GM21423 (cell line): ENCODE results near the gene PIGV.

Experiments
- ATAC-seq: cut with Tn5 transposase; IDR thresholded peaks from one replicate; pipeline ENCODE4 v1.9.1; 2021; ENCODE audit warnings: mild to moderate bottlenecking, moderate library complexity; ENCODE audit not compliant: unreplicated experiment

Gene PIGV

DNA sequence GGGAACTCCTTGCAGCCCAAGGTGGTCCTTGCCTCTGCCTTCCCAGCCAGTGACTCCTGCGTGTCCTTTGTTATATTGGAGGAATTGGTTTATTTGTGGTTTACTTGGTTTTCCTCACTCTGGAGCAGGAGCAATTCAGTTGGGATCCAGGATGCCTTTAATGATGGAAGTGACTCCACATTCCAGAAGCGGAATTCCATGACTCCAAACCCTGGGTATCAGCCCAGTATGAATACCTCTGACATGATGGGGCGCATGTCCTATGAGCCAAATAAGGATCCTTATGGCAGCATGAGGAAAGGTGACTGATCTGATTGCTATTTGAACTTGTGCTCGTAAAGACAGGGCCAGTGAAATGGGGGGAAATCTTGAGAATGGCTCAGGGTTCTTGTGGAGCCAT is 15.1 kb upstream of the PIGV start:
- no peak for ATAC-seq

DNA sequence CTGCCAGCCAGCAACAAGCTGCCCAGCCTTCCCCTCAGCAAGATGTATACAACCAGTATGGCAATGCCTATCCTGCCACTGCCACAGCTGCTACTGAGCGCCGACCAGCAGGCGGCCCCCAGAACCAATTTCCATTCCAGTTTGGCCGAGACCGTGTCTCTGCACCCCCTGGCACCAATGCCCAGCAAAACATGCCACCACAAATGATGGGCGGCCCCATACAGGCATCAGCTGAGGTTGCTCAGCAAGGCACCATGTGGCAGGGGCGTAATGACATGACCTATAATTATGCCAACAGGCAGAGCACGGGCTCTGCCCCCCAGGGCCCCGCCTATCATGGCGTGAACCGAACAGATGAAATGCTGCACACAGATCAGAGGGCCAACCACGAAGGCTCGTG is 13.3 kb upstream of the PIGV start:
- no peak for ATAC-seq

DNA sequence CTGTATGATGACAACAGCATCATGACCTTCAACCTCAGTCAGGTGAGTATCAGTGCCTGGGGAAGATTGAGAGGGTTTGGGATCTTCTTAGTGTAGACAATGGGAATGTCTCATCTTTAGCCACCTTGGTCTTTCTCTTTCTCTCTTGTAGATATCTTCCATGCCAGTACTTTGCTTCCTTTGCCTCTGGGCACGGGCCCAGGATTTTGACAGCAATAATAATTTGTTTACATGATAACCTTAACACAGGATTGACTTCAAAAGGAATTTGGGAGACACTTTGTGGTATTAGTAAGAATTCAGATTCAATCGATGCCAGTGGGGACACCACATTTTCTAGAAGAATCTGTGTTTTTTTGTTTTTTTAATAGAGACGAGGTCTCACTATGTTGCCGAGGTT is 12.1 kb upstream of the PIGV start:
- no peak for ATAC-seq

- no peak for ATAC-seq
Measured at GRCh38 chr1:26779098-26779668, 8.6 kb upstream of the PIGV start.

- ATAC-seq: no peak
Measured at GRCh38 chr1:26780344-26780957, 7.3 kb upstream of the PIGV start.

GRCh38 chr1:26781206-26781825 is 6.4 kb upstream of the PIGV start:
- no peak for ATAC-seq

DNA sequence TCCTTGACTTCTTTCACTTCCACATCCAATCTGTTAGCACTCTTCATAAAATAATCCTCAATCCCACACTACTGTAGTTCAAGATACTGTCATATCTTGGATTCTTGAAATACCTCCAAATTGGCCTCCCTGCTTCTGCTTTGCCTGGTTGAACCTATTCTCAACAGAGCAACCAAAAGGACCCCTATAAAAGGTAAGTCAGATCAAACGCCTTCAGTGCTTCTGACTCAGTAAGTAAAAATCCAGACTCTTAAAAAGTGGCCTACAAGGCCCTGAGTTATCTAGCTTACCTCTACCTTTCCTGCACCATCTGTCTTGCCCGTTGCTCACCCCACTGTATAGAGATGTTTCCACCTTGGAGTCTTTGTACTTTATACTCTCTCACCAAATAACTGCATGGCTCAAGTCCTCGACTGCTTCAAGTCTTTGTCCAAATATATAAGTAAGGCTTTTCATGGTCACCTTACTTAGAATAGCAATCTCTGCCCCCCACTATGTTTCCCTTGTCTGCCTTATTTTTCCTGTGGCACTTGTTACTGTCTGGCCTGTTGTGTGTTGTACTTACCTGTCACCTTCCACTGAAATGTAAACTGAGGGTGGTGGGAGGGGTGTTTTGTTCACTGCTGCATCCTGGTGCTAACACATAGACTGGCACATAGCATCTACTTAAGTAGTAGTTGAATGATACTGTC is 5.1 kb upstream of the PIGV start:
- ATAC-seq: no peak

GRCh38 chr1:26783646-26784022 is 4.1 kb upstream of the PIGV start:
- no peak for ATAC-seq

DNA sequence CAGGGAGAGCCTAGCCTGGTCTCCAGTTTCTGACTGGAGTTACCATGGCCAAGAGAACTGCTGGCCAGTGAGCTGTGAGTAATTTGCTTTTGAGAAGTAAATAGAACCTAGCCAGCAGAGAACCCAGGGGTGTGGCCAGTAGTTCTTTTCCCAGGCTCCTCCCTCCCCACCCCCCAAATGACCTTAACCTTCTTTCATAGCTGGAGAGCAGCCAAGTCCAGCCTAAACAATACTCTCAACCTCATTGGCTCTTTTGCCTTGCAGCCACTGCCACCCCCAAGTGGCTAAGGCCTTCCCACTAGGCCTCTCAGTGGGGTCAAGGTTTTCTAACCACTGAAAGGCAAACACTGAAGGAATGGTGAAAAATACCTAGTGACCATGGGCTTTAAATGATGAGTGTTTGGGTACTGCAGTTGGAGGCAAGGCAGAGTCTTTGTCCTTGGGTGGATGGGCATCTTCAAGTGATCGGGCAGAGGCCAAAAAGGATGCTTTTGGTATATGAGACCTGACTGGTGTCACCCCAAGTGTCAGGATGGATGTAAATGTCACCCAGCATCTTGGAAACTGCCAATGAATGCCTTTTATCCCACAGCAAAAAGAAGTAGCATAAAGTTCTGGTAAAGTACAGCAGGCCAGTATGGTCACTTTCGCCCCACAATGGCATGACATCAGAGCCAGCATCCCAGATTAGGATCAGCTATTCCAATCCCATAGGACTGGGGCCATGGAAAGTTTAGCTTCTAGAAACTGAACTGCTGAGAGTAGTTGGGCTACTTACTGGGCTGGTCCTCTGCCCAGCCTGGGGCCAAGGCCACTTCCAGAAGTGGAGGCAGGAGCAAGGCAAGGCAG is 3.5 kb upstream of the PIGV start:
- no peak for ATAC-seq

DNA sequence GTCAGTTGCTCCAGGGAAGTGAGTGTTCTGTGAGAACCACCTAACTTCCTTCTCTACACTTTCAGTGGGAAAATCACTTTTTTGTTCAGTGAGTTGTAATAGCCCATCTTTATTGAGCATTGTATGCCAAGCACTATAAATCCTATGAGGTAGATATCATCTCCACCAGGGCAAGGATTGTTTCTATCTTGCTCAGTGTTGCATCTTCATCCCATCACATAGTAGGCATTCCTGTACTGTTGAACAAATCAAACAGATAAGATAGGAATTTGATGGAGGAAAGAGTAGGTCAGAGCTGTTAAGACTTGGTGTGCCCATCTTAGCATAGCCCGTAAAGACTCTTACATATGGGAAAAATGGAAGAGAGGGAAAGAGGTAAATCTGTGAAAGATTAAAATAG is 2.9 kb upstream of the PIGV start:
- no peak for ATAC-seq

- no peak for ATAC-seq
Measured at GRCh38 chr1:26785611-26786436, 1.9 kb upstream of the PIGV start.

- ATAC-seq: no peak
Measured at GRCh38 chr1:26786437-26787380, 1.0 kb upstream of the PIGV start.

GRCh38 chr1:26787381-26787705 is 407 bp upstream of the PIGV start:
- peak; percentile 45 for ATAC-seq

DNA sequence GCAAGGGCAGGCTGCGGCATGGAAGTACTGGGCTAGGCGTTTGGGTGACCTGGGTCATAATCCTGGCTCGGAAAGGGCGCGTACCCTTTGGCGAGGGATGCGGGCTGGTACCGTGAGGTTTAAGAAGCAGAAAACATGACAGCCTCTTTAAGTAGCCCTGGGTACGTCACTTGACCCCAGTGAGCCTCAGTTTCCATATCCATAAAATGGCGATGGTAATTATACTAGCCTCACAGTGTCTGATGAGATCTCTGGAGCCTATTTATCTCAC is 700 bp downstream of the PIGV start:
- ATAC-seq: no peak

- ATAC-seq: no peak
Measured at GRCh38 chr1:26788836-26789611, 1.3 kb downstream of the PIGV start.

GRCh38 chr1:26789612-26789865 is 1.8 kb downstream of the PIGV start:
- no peak for ATAC-seq

- no peak for ATAC-seq
Measured at GRCh38 chr1:26789931-26790330, 2.2 kb downstream of the PIGV start.

DNA sequence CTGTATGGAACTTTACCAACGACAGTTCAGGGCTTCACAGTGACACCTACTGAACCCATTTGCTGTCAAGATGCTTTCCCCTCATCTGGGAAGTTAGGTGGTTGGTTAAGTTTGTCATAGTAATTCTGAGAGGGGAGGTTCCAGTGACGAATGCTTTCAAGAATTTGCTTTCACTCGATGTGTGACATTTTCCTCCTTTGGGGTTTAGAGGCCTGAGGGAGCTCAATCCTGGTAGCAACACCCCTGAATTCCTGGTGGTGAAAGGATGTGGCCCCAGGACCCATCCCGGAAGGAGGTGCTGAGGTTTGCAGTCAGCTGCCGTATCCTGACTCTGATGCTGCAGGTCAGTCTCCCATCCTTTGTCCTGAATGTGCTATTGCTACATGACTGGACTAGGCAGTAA is 2.8 kb downstream of the PIGV start:
- no peak for ATAC-seq

GRCh38 chr1:26791148-26791547 is 3.4 kb downstream of the PIGV start:
- no peak for ATAC-seq
